CD4-positive, alpha-beta T cell treated with Interleukin-1 beta for 1 hour (primary cell): ENCODE results near the gene BEND7.
A peak's percentile ranks its signal among the peaks of the same experiment; 100 is the strongest.
"Not testable (repeated sequence)": the region's sequence is repeated elsewhere in the genome, so short reads cannot be mapped to it uniquely, and the experiment has no call there.

Experiments used
- DNase-seq, 2 donors: peaks; one replicate each; pipeline ENCODE4 v3.0.0-alpha.2; 2020 to 2022

The BEND7 gene, protein sequence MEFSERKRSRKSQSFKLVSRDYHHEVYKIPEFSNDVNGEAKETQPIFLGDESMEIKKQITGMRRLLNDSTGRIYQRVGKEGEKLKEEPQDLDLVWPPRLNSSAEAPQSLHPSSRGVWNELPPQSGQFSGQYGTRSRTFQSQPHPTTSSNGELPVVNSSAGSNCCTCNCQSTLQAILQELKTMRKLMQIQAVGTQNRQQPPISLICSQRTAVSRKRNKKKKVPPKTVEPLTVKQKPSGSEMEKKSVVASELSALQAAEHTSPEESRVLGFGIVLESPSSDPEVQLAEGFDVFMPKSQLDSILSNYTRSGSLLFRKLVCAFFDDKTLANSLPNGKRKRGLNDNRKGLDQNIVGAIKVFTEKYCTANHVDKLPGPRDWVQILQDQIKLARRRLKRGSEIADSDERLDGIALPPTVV

DNA sequence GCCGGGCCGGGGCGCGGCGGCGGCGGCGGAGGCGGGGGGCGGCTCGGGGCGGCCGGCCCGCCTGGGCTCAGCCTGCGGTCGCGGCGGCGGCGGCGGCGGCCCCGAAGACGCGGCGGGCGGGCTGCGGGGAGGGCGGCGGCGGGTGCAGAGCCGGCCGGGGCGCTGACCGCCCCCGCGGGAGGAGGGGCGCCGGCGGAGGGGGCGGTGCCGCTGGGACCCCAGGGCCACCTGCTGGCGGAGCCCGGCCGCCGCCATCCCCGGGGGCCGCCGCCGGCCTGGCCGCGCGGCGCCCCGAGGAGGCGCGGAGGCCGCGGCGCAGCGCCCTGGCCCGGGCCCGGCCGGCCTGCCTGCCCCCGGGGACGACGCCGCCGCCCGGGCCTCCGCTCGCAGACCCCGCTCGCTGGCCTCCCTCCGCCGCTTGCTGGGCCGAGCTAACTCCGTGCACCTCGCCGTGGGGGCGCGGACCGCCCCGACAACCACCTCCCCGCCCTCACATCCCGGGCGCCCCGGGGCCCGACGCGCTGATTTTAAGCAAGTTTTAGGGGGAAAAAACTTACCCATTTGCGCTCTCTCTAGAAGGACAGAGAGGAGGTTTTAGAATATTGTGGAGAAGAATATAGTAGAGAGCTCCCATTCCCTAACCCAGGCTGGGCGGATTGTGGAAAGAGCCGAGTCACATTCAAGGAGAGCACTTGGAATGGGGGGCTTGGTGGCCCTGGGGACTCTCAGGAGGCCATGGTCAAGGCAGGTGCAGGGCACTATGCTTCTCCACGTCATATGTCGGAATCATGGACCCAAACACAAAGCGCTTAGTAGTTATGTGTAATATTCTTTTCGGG lies at the start of gene BEND7:
BEND7 (minus strand) TSS at position 140 of the 839 bp plus-strand sequence. CDS start 481 bp downstream, outside the sequence.
- DNase-seq = no peak

DNA sequence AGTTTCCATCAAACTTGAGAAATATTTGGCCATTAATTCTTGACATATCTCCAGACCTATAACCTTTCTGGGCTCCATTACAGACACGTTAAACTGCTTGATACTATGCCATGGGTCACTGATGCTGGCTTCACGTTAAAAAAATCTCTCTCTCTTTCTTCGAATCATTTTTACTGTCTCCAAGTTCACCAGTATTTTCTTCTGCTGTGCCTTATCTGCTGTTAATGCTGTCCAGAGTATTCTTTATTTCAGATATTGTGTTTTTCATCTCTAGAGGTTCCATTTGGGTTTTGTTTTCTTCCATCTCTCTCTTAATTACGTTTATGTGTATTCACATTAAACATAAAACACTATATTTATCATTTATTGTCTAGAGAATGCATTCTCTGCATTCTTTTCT lies 45.1 kb upstream of the BEND7 start:
- no peak for DNase-seq

DNA sequence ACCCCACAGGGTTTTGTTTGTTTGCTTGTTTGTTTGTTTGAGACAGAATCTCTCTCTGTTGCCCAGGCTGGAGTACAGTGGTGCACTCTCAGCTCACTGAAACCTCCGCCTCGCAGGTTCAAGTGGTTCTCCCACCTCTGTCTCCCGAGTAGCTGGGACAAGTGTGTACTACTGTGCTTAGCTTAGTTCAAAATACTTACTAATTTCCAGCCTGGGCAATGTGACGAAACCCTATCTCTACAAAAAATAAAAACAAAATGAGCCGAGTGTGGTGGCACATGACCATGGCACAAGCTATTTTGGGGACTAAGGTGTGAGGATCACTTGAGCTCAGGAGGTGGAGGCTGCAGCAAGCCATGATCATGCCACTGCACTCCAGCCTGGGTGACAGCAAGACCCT lies 42.7 kb upstream of the BEND7 start:
- DNase-seq = no peak

DNA sequence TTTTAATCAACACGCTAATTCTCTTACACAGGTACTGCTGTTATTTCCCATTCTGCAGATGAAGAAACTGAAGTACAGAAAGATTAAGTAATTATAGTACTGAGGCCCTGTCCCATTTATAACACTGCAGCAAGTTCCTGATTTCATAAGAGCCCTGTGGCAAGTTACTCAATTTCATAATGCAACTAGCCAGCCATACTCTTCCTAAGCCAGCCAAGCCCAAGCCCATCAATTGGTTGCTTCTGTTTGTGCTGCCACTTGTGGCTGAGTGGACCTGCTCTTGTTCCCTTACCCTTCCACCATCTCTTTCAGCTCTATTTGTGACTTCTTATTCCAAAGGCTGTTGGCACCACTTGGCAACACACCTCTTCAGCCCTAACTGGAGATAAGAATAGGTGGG lies 38.2 kb upstream of the BEND7 start:
- DNase-seq = peak in 1 of 2 donors; percentile 29

DNA sequence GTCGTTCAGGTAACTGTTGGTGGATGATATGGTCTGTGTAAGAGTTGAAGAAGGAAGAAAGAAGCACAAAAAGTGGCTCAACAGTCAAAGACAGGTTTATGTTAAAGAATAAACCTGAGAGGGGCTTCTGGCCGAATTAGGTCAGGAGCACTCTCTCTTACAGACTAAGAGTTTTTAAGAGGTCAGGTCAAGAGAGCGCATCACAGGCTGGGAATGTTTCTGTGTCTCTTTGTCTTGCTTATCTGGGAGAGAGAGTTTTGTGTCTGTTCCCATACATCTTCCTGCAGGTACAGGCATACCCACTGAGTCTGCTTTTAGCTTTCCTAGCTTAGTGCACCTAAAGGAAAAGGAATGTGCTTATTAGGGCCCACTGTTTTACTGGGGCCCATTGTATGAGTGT lies 35.8 kb upstream of the BEND7 start:
- no peak for DNase-seq

DNA sequence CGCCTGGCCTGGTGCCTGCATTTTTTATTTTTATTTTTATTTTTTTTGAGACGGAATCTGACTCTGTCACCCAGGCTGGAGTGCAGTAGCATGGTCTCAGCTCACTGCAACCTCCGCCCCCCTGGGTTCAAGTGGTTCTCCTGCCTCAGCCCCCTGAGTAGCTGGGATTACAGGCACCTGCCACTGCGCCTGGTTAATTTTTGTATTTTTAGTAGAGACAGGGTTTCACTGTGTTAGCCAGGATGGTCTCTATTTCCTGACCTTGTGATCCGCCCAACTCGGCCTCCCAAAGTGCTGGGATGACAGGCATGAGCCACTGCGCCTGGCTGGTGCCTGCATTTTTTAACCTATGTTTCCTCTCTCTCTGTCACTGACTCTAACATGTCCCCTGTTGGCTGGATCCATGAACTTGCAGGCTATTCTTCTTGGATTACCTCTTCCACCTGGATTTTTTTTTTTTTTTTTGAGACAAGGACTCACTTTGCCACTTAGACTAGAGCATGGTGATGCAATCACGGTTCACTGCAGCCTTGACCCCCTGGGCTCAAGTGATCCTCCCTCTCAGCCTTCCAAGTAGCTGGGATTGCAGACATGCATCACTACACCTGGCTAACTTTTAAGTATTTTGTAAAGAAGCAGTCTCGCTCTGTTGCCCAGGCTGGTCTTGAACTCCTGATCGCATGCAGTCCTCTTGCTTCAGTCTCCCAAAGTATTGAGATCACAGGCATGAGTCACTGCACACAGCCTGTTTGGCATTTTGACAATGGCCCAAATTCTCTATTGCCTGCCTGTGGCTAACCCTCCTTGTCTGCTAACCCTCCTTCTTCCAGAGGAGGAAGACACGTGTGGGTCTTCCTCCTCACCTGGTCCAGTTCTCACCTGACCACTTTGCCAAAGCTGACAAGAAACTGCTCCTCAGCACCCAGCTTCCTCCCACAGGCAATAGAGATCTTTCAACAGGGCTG lies 34.9 kb upstream of the BEND7 start:
- no peak for DNase-seq

DNA sequence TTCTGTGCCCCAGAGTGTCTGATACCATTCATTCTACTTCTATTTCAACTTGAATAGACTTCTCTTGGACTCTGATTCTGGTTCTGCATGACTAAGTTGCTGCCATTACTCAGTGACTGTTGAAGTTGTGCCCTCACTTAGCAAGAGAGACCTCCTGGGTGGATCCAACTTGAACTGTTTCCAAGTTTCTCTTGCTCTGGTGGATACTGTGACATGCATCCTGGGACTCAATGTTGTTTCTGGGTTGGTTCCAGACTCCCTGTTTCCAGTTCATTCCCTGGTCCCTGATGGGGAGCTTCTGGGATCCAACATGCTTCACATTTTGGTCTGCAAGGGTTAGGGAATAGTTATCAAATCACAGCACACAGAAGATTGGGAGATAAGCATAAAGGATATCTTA lies 31.8 kb upstream of the BEND7 start:
- no peak for DNase-seq

DNA sequence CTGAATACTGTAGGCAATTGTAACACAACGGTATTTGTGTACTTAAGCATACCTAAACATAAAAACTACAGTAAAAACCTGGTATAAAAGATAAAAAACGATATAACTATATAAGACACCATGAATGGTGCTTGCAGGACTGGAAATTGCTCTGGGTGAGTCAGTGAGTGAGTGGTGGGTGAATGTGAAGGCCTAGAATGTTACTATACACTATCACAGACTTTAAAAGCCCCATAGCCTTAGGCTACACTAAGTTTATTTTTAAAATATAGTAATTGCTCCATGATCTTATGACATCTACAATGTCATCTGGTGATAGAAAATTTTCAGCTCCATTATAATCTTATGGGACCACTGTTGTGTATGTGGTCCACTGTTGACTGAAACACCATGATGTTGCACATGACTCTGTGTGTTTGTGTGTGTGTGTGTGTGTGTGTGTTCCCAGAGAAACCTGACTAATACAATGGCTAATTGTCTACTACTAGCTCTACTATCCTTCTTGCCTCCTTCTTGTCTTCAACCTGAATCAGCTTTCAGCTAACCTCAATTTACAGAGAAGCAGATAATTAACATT lies 30.4 kb upstream of the BEND7 start:
- no peak for DNase-seq

DNA sequence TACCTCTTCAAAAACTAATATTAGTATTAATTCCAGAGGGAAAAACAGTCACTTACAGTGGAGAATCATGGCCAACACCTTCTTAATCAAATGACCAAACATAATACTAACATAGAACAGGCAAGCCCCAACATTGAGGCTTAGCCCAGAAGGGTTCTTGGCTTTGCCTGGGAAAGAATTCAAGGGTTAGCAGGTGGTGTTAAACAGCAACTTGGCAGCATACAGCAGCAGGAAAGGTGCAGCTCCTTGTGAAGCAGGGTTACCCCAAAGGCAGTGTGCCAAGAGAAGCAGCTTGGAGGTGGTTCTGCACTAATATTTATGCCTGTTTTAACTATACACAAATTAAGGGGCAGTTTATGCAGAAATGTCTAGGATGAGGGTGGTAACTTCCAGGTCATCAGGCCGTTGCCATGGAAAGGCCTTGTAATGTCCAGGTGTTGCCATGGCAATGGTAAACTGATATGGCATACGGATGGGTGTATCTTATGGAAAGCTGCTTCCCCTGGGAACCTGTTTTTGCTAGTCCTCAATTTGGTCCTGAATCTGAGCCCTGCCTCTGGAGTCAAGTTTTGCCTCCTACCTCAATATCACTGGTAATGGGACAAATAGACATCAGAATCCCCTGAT lies 27.2 kb upstream of the BEND7 start:
- DNase-seq = no peak

DNA sequence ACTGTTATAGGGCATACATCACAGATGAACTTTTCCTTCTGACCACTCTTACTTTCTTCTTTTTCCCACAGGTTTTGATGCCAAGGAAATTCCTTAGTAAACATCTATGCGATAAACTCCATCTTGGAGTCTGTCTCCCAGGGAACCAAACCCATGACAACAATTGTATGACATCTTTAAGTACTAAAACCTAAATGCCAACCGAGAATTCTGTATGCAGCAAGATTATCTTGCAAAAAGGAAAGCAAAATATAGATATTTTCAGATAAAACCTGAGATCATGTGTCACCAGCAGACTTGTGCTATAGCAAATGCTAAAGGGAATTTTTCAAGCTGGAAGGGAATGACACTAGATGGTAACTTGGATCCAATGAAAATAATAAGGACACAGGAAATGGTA lies 22.0 kb upstream of the BEND7 start:
- DNase-seq = no peak

DNA sequence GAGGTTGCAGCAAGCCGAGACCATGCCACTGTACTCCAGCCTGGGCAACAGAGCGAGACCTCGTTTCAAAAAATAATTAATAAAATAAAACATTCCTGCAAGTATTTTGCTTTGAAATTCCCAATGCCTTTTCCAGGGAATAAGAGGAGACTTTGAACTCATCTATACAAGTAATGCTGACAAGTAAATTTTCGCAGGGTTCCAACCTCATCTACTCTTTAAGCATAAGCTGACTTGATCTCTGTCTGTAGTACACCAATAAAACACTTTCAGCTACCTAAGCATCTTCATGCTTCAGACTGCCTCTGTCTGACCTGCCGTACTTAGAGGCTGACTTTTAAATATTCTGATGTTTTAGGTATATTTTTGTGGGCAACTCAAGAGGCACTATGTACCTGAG lies 13.7 kb upstream of the BEND7 start:
- no peak for DNase-seq

DNA sequence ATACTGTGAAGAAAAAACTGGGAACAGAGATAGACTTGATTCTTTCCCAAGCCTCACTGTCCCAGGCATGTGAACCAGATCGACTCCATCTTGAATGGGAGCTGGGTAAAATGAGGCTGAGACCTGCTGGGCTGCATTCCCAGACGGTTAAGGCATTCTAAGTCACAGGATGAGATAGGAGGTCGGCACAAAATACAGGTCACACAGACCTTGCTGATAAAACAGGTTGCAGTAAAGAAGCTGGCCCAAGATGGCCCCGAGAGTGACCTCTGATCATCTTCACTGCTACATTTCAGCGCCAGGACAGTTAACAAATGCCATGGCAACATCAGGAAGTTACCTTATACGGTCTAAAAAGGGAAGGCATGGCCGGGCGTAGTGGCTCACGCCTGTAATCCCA lies 9.2 kb upstream of the BEND7 start:
- DNase-seq = not testable (repeated sequence)

DNA sequence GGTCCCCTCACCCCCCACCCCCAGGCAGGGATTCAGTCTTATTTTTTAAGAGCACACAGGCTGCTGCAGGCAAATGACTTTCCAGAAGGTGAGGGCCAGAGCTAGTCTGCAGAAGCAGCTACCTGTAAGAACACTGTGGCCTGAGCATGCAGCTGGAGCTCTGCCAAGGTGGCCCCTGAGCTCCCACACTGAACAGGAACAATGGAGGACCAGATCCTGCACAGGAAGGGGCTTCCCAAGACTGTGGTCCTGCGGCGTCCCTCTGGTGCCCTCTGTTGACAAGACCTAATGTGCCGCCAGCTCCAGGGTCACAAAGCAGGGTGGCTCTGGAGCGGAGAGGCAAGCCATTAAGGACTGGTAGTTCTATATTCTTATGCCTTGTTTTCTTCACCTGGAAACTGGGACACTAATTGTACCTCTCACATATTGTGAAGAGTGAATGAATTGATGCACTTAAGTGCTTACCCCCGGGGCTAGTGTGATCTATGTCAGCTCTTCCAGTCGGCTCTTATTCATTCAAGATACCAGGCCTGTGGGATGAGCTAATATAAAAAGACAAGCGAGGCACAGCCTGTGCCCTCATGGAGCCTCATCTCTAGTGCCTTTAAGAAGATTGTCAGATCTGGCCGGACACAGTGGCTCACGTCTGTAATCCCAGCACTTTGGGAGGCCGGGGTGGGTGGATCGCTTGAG lies 8.0 kb upstream of the BEND7 start:
- peak in 1 of 2 donors; percentile 9 for DNase-seq

DNA sequence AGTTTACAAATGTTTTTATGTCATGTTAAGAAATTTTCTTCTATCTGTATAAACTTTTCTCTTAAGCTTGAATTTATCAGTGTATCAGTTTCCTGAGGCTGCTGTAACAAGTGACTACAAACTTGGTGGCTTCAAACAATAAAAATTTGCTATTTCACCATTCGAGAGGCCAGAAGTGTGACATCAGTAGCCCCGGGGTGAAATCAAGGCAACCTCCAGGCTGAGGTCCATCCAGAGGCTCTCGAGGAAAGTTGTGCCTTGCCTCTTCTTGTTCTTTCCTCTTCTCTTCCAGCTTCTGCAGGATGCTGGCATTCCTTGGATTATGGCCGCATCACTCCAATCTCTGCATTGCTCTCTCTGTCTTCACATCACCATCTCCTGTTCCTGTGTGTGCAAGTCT lies 6.5 kb upstream of the BEND7 start:
- DNase-seq = no peak

DNA sequence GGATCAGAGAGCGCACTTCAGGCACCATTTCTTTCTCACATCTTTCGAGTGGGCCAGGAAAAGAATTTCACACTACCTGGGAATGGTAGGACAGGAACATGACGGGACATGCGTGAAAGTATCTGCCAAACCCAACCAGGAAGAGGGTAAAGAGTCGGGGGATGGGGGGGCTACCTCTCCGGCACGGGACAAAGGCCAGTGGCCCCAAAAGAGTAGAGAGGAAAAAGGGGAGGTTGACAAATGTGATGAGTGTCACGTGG lies 830 bp upstream of the BEND7 start:
- no peak for DNase-seq

DNA sequence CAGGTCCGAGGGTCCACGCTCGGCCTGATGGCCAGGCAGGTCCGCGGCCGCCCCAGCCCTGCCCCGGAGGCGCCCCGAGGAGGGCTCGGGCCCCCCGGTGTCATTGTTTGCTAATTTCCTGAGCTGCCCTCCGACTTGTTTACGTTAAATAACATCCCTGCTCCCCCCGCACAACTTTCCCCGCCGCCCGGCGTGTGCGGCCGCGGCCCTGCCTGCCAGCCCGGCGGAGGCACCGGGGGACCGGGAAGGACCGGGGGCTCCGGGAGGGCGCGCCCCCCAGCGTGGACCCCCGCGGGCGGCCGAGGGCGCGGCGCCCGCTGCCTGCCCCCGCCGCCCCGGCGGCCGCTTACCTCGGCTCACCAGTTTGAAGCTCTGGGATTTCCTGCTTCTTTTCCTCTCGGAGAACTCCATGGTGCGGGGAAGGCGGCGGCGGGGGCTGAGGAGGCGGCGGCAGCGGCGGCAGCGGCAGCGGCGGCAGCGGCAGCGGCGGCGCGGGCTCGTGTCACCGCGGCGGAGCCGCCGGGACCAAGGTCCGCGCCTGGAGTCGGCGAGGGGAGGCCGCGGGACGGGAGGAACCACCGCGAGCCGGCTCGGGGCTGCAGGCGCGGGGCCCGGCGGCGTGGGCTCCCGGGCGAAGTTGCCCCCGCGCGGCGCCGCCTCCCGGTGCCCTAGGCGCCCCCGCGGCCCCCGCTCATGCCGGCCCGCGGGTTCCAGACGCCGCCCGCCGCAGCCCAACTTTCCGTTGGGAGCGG lies 515 bp downstream of the BEND7 start:
- no peak for DNase-seq

DNA sequence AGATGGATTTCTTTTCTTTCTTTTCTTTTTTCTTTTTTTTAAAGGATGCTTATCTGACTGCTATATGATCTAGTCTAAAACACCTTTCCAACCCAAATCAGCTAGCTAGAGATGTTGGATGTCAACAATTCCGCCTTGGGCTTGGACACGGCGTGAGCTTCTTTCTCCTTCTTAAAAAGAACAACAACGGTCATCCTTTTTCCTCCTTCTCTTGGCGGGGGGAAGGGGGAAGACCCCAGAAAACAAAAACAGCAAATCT lies 1.0 kb downstream of the BEND7 start:
- DNase-seq = no peak

DNA sequence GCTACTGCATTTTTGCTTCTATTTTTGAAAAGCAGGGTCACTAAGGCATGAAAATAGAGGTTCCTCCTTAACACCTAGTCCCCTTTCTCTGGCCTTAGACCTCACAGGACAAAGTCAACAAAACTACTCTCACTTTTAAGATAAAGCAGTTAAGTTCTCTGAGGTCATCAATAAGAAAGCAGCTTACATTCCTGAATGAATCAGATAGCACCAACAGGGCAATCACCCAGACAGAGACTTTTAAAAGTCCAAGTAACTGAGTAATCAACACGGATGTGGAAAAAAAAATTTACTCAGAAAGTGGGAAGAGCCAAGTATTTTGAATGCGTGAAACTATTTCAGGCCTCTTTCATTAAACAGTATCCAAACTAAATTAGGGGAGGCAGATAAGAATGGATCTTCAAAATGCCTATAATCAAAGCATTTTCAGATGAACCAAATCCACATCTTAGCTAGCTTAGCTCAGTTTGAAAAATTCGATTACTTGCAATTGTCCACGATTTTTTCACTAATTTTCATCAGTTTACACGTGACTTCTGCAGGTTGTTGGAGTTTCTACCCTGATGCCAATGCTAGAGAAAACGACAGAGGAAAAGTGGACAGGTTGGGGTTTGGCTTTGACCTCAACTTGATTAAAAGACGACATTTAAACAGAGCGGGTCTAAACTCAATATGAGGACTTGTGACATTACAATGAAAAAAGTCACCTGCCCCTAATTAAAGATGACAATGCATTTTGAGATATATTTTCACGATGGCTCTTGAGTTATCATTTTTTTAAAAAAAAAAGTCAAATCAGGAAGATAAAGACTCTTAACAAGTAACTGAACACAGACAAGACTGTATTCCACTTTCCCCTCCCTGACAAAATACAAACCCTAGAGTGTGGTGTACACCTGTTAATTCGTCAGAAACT lies 1.6 kb downstream of the BEND7 start:
- no peak for DNase-seq

DNA sequence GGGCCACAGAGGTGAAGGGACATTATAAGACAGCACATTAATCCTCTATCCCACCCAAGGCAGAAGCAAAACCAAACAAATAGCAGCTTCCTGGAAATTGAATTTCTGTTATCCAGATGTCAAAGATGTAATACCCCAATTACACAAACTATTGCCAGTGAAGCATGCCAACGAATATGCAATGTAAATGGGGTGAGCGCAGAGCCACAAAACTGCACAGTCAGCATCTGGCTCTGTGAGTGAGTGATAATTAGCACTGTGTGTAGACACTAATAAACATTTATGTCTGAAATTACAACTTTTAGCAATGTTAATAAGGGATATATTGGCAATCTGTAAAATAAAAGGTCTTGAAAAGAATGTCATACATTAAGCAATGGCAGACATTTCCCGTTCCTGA lies 3.2 kb downstream of the BEND7 start:
- no peak for DNase-seq

DNA sequence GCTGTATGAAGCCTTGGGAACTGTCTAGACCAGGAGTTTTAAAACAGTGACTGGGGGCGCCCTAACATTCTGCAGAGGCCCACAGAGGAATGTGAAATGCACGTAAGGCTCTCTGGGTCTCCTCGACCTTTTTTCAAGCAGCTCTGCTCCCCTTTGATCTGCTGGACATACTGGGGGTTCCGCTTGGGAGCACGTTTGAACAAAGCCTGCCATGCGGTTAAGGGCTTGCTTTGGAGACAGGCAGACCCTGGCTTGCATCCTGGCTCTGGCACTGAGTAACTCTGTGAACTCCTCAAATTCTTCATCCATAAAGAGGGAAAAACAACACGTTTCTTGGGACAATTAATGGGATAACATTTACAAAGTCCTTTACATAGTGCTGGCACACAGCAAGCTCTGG lies 7.8 kb downstream of the BEND7 start:
- no peak for DNase-seq
